ENCODE data around the gene UNC5C. TPM values are rescaled to one million over a fixed set of nuclear protein-coding genes. Genes with fewer than 3 reads are reported as not detected.

Gene UNC5C
- total RNA-seq, 1 donor from 2014 or later: 0.70 TPM

DNA sequence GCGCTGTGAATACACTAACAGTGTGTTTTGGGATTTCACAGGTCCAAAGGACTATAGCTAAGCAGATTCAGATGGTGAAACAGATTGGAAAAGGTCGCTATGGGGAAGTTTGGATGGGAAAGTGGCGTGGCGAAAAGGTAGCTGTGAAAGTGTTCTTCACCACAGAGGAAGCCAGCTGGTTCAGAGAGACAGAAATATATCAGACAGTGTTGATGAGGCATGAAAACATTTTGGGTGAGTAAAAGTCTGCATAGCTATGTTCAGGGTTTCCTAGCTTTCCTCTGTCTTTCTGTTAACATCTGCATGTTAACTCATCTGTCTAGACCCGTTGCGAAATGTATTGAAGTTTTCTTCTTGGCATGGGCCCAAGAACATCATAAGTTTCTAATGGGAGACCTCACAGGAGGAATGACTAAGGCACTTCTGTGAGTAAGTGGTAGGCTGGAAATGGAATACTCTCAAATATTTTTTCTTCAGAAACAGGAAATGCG lies 418.9 kb downstream of the UNC5C start:
- Mint-ChIP-seq H3K4me1 (ENCODE audit: unreplicated experiment) (peaks cover 31% of the 10 kb centered on the region), H3K4me3 (ENCODE audit: unreplicated experiment) (peak overlapping the region; percentile 65), H3K27me3 (ENCODE audit: unreplicated experiment) (no peaks in the 10 kb centered on the region), H3K9me3 (ENCODE audit: unreplicated experiment) (no peaks in the 10 kb centered on the region), H3K36me3 (ENCODE audit: unreplicated experiment) (no peaks in the 10 kb centered on the region), H3K27ac (ENCODE audit: unreplicated experiment) (peak overlapping the region; percentile 94)
- no peak for TF ChIP-seq CTCF (IDR thresholded peaks at IDR 0.05)
- DNase-seq (ENCODE audit: extremely low spot score, unreplicated experiment): no peak

DNA sequence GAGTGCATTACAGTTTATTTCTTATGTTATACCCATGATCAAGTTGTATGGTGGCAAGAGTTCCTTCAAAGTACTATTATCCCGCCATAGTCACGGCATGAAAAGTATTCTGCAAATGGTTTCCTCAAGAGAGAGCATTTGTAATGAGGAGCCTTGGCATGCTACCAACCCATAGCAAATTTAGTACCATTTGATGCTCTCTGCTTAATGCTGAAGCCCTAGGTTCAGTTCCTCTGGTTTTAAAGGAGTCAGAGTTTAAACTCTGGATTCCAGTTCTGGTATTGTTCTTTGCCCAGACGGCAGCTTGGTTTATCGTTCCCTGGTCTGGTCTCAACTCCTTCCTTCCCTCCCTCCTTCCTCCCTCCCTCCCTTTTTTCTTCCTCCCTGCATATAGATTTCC lies 419.7 kb downstream of the UNC5C start:
- peak overlapping the region; percentile 52 for H3K27ac Mint-ChIP-seq (ENCODE audit: unreplicated experiment)
- H3K4me1 Mint-ChIP-seq (ENCODE audit: unreplicated experiment): peaks cover 32% of the 10 kb centered on the region
- DNase-seq (ENCODE audit: extremely low spot score, unreplicated experiment): no peak
- H3K4me3 Mint-ChIP-seq (ENCODE audit: unreplicated experiment): no peak overlapping the region
- no peak for TF ChIP-seq CTCF (IDR thresholded peaks at IDR 0.05)
- no peaks in the 10 kb centered on the region for H3K27me3 Mint-ChIP-seq (ENCODE audit: unreplicated experiment)
- H3K9me3 Mint-ChIP-seq (ENCODE audit: unreplicated experiment): no peaks in the 10 kb centered on the region
- no peaks in the 10 kb centered on the region for H3K36me3 Mint-ChIP-seq (ENCODE audit: unreplicated experiment)

DNA sequence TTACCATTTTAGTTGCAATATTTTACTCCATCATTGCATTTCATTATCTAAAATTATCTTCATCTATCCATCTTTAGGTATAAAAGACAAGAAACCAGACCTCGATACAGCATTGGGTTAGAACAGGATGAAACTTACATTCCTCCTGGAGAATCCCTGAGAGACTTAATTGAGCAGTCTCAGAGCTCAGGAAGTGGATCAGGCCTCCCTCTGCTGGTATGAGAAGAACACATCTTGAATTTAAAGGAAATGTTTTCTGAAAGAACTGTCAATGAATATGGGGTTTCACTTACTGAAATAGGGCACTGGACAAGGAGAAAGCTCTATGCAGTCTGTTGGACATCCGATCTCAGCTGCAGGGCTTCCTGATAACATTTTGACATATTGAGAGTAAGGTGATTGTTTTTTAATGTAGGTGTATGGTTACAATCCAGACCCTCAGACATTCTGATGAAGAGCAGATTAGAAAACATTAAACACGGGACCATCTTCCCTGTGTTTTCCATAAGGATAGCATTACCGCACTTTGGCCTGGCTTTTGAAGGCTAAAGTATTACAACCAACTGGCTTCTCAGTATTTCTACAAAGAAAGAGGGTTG lies 423.8 kb downstream of the UNC5C start:
- peak; percentile 80 for TF ChIP-seq CTCF (IDR thresholded peaks at IDR 0.05)
- DNase-seq (ENCODE audit: extremely low spot score, unreplicated experiment): no peak
- H3K27ac Mint-ChIP-seq (ENCODE audit: unreplicated experiment): no peak overlapping the region
- H3K9me3 Mint-ChIP-seq (ENCODE audit: unreplicated experiment): no peaks in the 10 kb centered on the region
- no peaks in the 10 kb centered on the region for H3K36me3 Mint-ChIP-seq (ENCODE audit: unreplicated experiment)
- no peaks in the 10 kb centered on the region for H3K27me3 Mint-ChIP-seq (ENCODE audit: unreplicated experiment)
- H3K4me3 Mint-ChIP-seq (ENCODE audit: unreplicated experiment): no peak overlapping the region
- H3K4me1 Mint-ChIP-seq (ENCODE audit: unreplicated experiment): peaks cover 17% of the 10 kb centered on the region

DNA sequence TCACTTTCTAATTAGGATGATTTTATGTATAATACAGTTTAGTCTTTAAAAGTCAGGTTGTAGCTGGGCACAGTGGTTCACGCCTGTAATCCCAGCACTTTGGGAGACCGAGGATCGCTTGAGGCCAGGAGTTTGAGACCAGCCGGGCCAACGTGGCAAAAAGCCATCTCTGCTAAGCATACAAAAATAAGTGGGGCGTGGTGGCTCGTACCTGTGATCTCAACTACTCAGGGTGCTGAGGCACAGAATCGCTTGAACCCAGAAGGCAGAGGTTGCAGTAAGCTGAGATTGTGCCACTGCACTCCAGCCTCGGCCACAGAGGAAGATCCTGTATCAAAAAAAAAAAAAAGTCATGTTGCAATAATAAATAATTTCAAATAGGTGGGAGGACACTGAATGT lies 426.8 kb downstream of the UNC5C start:
- Mint-ChIP-seq H3K36me3 (ENCODE audit: unreplicated experiment) (peaks cover 3% of the 10 kb centered on the region), H3K4me1 (ENCODE audit: unreplicated experiment) (peaks cover 4% of the 10 kb centered on the region), H3K4me3 (ENCODE audit: unreplicated experiment) (no peak overlapping the region), H3K27me3 (ENCODE audit: unreplicated experiment) (no peaks in the 10 kb centered on the region), H3K9me3 (ENCODE audit: unreplicated experiment) (no peaks in the 10 kb centered on the region), H3K27ac (ENCODE audit: unreplicated experiment) (no peak overlapping the region)
- no peak for TF ChIP-seq CTCF (IDR thresholded peaks at IDR 0.05)
- no peak for DNase-seq (ENCODE audit: extremely low spot score, unreplicated experiment)

DNA sequence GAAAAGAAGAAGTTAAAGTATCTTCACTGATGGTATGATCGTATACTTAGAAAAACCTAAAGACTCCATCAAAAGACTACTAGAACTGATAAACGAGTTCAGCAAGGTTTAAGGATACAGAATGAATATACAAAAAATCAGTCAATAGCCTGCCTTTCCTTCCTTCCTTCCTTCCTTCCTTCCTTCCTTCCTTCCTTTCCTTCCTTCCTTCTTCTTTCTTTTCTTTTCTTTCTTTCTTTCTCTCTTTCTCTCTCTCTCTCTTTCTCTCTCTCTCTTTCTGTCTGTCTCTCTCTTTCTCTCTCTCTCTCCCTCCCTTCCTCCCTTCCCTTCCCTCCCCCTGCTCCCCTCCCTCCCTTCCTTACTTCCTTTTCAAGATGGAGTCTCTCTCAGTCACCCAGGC lies 428.3 kb downstream of the UNC5C start:
- H3K36me3 Mint-ChIP-seq (ENCODE audit: unreplicated experiment): peaks cover 3% of the 10 kb centered on the region
- no peak overlapping the region for H3K4me3 Mint-ChIP-seq (ENCODE audit: unreplicated experiment)
- no peak overlapping the region for H3K27ac Mint-ChIP-seq (ENCODE audit: unreplicated experiment)
- no peaks in the 10 kb centered on the region for H3K9me3 Mint-ChIP-seq (ENCODE audit: unreplicated experiment)
- peaks cover 4% of the 10 kb centered on the region for H3K4me1 Mint-ChIP-seq (ENCODE audit: unreplicated experiment)
- no peaks in the 10 kb centered on the region for H3K27me3 Mint-ChIP-seq (ENCODE audit: unreplicated experiment)
- no peak for DNase-seq (ENCODE audit: extremely low spot score, unreplicated experiment)
- TF ChIP-seq CTCF (IDR thresholded peaks at IDR 0.05): no peak

All from osteocyte (in vitro differentiated cells).